Measurements from ENCODE around the gene KRTAP5-5. TPM values are rescaled to one million over a fixed set of nuclear protein-coding genes. Genes with fewer than 3 reads are reported as not detected.
"Not testable (repeated sequence)": the region's sequence is repeated elsewhere in the genome, so short reads cannot be mapped to it uniquely, and the experiment has no call there.

The KRTAP5-5 gene
- not detected for total RNA-seq
- polyA plus RNA-seq: not detected
- long read RNA-seq, donor 1: 0 reads
- long read RNA-seq, donor 2: 0 reads

- intact Hi-C loops (cut with DNase I; ENCODE audit: low total_unique reads): no loop called here
These were observed at the start of gene KRTAP5-5 for GRCh38 chr11:1629326-1630185. KRTAP5-5 (plus strand) TSS chr11:1629775; CDS start chr11:1629841, 66 bp downstream.

GRCh38 chr11:1581976-1582375 is 47.6 kb upstream of the KRTAP5-5 start:
- no peak for TF ChIP-seq POLR2AphosphoS5 (IDR thresholded peaks at IDR 0.05)
- no peak for TF ChIP-seq POLR2A (IDR thresholded peaks at IDR 0.05)
- TF ChIP-seq CTCF (IDR thresholded peaks at IDR 0.05 in 8 of 11, conservative IDR thresholded peaks at IDR 0.05 in 3 of 11): no peak
- no peak for DNase-seq
- no peaks in the 10 kb centered on the region for H3K36me3 ChIP-seq
- no peak overlapping the region for H3K27ac ChIP-seq
- H3K4me1 ChIP-seq: peaks cover 0 to 4% (median 0%) of the 10 kb centered on the region in 6 donors
- intact Hi-C loops (cut with DNase I; ENCODE audit: low total_unique reads): no loop called here
- peaks cover 0 to 20% (median 12%) of the 10 kb centered on the region in 8 donors for H3K9me3 ChIP-seq
- 73 to 91% (median 84%) methylated on average over 6 to 9 of the region's 9 CpGs for WGBS, 5 donors
- peaks cover 0 to 61% (median 4%) of the 10 kb centered on the region in 7 donors for H3K27me3 ChIP-seq (replicated peaks in 1 of 7)
- no peak overlapping the region for H3K4me3 ChIP-seq

More at GRCh38 chr11:1629326-1630185, at the start of gene KRTAP5-5:
- Histone ChIP-seq H3K27ac (no peak within 1 kb of the TSS), H3K4me1 (peaks cover 0 to 18% (median 9%) of the 10 kb centered on the region in 6 donors), H3K4me3 (no peak within 1 kb of the TSS), H3K27me3 (replicated peaks in 1 of 7) (peaks cover 0 to 81% (median 15%) of the 10 kb centered on the region in 7 donors), H3K9me3 (no peaks in the 10 kb centered on the region), H3K36me3 (no peaks in the 10 kb centered on the region)
- TF ChIP-seq CTCF (IDR thresholded peaks at IDR 0.05 in 8 of 11, conservative IDR thresholded peaks at IDR 0.05 in 3 of 11) (no peak), POLR2AphosphoS5 (IDR thresholded peaks at IDR 0.05) (no peak), POLR2A (IDR thresholded peaks at IDR 0.05) (no peak)
- 64 to 76% (median 66%) methylated on average over 12 to 26 of the region's 26 CpGs for WGBS, 5 donors
- no peak for DNase-seq

GRCh38 chr11:1582909-1583308 is 46.7 kb upstream of the KRTAP5-5 start:
- 58 to 71% (median 67%) methylated on average over 2 of the region's 2 CpGs for WGBS, 5 donors
- Histone ChIP-seq H3K9me3 (peaks cover 0 to 16% (median 10%) of the 10 kb centered on the region in 8 donors), H3K27me3 (replicated peaks in 1 of 7) (peaks cover 0 to 59% (median 4%) of the 10 kb centered on the region in 7 donors)
- DNase-seq; intact Hi-C loops (cut with DNase I; ENCODE audit: low total_unique reads); H3K36me3 ChIP-seq; H3K4me3 ChIP-seq; H3K4me1 ChIP-seq; H3K27ac ChIP-seq: not testable (repeated sequence)

GRCh38 chr11:1584661-1585370 is 44.8 kb upstream of the KRTAP5-5 start, which contains the start of gene KRTAP5-1:
KRTAP5-1 (minus strand) TSS chr11:1585283; CDS start chr11:1585249, 34 bp downstream.
- H3K36me3 ChIP-seq; intact Hi-C loops (cut with DNase I; ENCODE audit: low total_unique reads); H3K27ac ChIP-seq; H3K9me3 ChIP-seq; H3K4me3 ChIP-seq: not testable (repeated sequence)
- H3K27me3 ChIP-seq (replicated peaks in 1 of 7): peaks cover 0 to 61% (median 4%) of the 10 kb centered on the region in 7 donors
- WGBS, 5 donors: 18 to 38% (median 27%) methylated on average over 5 to 9 of the region's 9 CpGs; no CpG with 5 or more reads in 1 of the 5 donors
- H3K4me1 ChIP-seq: peaks cover 3 to 18% (median 9%) of the 10 kb centered on the region in 6 donors
- peak; percentile 42 for DNase-seq
